ENCODE data around the gene CDH23.

DNA sequence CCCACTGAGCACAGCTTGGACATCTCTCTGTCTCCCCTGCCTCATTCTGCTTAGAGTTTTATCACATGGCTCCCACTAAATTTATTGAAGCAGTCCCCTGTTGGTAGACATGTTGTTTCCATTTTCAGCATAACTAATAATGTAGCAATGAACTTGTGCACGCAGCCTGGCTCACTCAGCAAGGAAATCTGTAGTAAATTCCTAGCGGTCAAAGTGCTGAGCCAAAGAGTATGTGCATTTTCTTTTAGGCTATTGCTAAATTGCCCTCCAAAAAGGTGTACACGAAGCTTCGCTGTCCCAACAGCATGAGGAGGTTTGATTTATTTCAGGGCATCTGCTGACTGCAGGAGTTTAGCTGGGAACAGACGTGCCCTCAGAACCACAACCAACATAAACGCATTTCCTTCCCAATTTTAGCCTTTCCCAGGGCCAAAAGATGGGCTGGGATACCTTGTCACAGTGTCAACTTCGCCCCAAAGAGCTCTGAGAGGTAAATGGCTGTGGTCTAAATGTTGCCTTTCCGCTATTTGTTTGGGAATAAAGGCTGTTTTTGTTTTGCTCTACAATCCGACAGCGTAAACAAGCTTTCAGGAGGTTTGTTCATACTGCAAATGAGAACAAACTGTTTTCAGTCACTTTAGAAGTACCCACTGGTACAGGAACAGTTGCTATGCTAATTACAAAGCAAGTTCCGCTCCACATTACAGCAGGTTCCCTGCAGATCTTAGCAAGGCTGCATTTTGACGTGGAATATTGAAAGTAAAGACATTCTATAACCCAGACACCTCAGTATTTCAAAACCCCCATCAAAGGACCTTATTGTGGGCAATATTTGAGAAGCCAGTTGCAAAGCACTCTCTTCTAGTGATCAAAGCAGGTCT is 359.8 kb downstream of the CDH23 start:
- TF ChIP-seq SIX5 (IDR thresholded peaks at IDR 0.05; ENCODE audit: borderline replicate concordance in 1 of 2, insufficient read depth in 1 of 2, low read depth in 1 of 2, low read length in 2 of 2) (no peak), ZNF75A (CRISPR knock-in tag; IDR thresholded peaks at IDR 0.05) (no peak), ZNF668 (CRISPR knock-in tag; IDR thresholded peaks at IDR 0.05) (no peak), POLR2AphosphoS5 (IDR thresholded peaks at IDR 0.05; ENCODE audit: control insufficient read depth, insufficient read depth, low read depth, low read length) (no peak), ELF4 (CRISPR knock-in tag; IDR thresholded peaks at IDR 0.05) (no peak)
- TF ChIP-seq, protein P1, sequence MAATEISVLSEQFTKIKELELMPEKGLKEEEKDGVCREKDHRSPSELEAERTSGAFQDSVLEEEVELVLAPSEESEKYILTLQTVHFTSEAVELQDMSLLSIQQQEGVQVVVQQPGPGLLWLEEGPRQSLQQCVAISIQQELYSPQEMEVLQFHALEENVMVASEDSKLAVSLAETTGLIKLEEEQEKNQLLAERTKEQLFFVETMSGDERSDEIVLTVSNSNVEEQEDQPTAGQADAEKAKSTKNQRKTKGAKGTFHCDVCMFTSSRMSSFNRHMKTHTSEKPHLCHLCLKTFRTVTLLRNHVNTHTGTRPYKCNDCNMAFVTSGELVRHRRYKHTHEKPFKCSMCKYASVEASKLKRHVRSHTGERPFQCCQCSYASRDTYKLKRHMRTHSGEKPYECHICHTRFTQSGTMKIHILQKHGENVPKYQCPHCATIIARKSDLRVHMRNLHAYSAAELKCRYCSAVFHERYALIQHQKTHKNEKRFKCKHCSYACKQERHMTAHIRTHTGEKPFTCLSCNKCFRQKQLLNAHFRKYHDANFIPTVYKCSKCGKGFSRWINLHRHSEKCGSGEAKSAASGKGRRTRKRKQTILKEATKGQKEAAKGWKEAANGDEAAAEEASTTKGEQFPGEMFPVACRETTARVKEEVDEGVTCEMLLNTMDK (IDR thresholded peaks at IDR 0.05; ENCODE audit: borderline replicate concordance, insufficient read depth, low read depth, low read length, poor library complexity, severe bottlenecking) = no peak
- TF ChIP-seq, protein P2, sequence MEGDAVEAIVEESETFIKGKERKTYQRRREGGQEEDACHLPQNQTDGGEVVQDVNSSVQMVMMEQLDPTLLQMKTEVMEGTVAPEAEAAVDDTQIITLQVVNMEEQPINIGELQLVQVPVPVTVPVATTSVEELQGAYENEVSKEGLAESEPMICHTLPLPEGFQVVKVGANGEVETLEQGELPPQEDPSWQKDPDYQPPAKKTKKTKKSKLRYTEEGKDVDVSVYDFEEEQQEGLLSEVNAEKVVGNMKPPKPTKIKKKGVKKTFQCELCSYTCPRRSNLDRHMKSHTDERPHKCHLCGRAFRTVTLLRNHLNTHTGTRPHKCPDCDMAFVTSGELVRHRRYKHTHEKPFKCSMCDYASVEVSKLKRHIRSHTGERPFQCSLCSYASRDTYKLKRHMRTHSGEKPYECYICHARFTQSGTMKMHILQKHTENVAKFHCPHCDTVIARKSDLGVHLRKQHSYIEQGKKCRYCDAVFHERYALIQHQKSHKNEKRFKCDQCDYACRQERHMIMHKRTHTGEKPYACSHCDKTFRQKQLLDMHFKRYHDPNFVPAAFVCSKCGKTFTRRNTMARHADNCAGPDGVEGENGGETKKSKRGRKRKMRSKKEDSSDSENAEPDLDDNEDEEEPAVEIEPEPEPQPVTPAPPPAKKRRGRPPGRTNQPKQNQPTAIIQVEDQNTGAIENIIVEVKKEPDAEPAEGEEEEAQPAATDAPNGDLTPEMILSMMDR (IDR thresholded peaks at IDR 0.05 in 2 of 3, conservative IDR thresholded peaks at IDR 0.05 in 1 of 3; ENCODE audit: insufficient read depth in 2 of 3, low read depth in 1 of 3, low read length in 3 of 3) = no peak
- TF ChIP-seq, protein P3, sequence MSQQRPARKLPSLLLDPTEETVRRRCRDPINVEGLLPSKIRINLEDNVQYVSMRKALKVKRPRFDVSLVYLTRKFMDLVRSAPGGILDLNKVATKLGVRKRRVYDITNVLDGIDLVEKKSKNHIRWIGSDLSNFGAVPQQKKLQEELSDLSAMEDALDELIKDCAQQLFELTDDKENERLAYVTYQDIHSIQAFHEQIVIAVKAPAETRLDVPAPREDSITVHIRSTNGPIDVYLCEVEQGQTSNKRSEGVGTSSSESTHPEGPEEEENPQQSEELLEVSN (IDR thresholded peaks at IDR 0.05; ENCODE audit: borderline replicate concordance in 1 of 2, extremely low read depth in 1 of 2, insufficient read depth in 1 of 2, insufficient read length in 1 of 2, low read depth in 1 of 2, low read length in 1 of 2, poor library complexity in 1 of 2, severe bottlenecking in 1 of 2) = no peak
- TF ChIP-seq, protein P4, sequence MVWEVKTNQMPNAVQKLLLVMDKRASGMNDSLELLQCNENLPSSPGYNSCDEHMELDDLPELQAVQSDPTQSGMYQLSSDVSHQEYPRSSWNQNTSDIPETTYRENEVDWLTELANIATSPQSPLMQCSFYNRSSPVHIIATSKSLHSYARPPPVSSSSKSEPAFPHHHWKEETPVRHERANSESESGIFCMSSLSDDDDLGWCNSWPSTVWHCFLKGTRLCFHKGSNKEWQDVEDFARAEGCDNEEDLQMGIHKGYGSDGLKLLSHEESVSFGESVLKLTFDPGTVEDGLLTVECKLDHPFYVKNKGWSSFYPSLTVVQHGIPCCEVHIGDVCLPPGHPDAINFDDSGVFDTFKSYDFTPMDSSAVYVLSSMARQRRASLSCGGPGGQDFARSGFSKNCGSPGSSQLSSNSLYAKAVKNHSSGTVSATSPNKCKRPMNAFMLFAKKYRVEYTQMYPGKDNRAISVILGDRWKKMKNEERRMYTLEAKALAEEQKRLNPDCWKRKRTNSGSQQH (CRISPR knock-in tag; IDR thresholded peaks at IDR 0.05) = no peak
